Measurements from ENCODE around the gene MYF6. TPM values are rescaled to one million over a fixed set of nuclear protein-coding genes. Genes with fewer than 3 reads are reported as not detected.

Gene MYF6
- total and polyA plus RNA-seq, 2 of the 8 experiments (the other 6 are each of a cell fraction or from before 2014, with no cell fraction given) = 0.39 TPM; not detected in 1

DNA sequence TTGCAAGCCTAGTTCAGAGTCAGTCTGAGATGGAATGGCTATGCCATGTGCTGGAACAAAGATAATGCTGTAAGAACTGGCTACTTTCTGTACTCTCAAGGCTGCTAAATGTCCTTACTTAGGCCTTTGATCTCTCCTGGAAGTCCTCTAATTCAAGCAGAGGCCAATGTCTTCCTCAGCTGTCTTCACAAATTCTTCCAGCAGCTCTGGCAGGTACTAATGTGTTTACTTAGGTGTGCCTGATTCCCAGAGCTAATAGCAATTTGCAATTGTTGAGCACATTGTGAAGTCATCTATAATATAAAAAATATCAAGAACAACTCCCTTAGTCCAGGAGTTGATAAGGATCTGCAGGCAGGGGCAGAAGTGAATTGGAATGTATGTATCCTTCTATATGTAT is 5.4 kb downstream of the MYF6 start (continued):
- TF ChIP-seq NRF1 (IDR thresholded peaks at IDR 0.05; ENCODE audit: low read depth, low read length) (no peak), TEAD4 (IDR thresholded peaks at IDR 0.05; ENCODE audit: low read depth, low read length) (no peak)

Measured in H1 (cell line).